Ishikawa (cell line): Measurements from ENCODE around the gene SLC35E3.

ENCODE experiments used
- CEBPB ChIP-seq: IDR thresholded peaks from 2 replicates; pipeline ENCODE4 v1.6.1; 2012
- CREB1 ChIP-seq: IDR thresholded peaks from 2 replicates; pipeline ENCODE4 v1.6.1; 2012; ENCODE audit warnings: low read depth
- EGR1 ChIP-seq: IDR thresholded peaks from 2 replicates; pipeline ENCODE4 v1.6.1; 2012
- EP300 ChIP-seq: IDR thresholded peaks from 2 replicates; pipeline ENCODE4 v1.6.1; 2012; ENCODE audit warnings: borderline replicate concordance
- FOXM1 ChIP-seq: IDR thresholded peaks from 2 replicates; pipeline ENCODE4 v1.6.1; 2012; ENCODE audit warnings: low read depth, borderline replicate concordance
- MAX ChIP-seq: IDR thresholded peaks from 2 replicates; pipeline ENCODE4 v1.6.1; 2012
- NFIC ChIP-seq: IDR thresholded peaks from 2 replicates; pipeline ENCODE4 v1.6.1; 2012
- RAD21 ChIP-seq: IDR thresholded peaks from 2 replicates; pipeline ENCODE4 v1.6.1; 2012; ENCODE audit warnings: low read depth
- REST ChIP-seq: IDR thresholded peaks from 2 replicates; pipeline ENCODE4 v1.6.1; 2012; ENCODE audit warnings: low read depth, mild to moderate bottlenecking
- TAF1 ChIP-seq: IDR thresholded peaks from 2 replicates; pipeline ENCODE4 v1.6.1; 2012; ENCODE audit warnings: low read depth, mild to moderate bottlenecking
- TCF12 ChIP-seq: IDR thresholded peaks from 2 replicates; pipeline ENCODE4 v1.6.1; 2012; ENCODE audit warnings: low read depth
- TEAD4 ChIP-seq: IDR thresholded peaks from 2 replicates; pipeline ENCODE4 v1.6.1; 2012
- USF1 ChIP-seq: IDR thresholded peaks from 2 replicates; pipeline ENCODE4 v1.6.1; 2012
- YY1 ChIP-seq: IDR thresholded peaks from 2 replicates; pipeline ENCODE4 v1.6.1; 2012; ENCODE audit warnings: low read depth
- ZBTB7A ChIP-seq: IDR thresholded peaks from 2 replicates; pipeline ENCODE4 v1.6.1; 2012; ENCODE audit warnings: low read depth

The SLC35E3 gene

GRCh38 chr12:68760806-68761441, 14.9 kb downstream of the SLC35E3 start:
- no peak for TF ChIP-seq TAF1
- TF ChIP-seq YY1, result no peak
- TF ChIP-seq CEBPB, result no peak
- no peak for TF ChIP-seq EP300
- no peak for TF ChIP-seq NFIC
- TF ChIP-seq CREB1, result no peak

GRCh38 chr12:68761442-68761812, 15.5 kb downstream of the SLC35E3 start:
- TF ChIP-seq EP300 (no peak), USF1 (no peak), FOXM1 (no peak), CREB1 (no peak), ZBTB7A (no peak), CEBPB (no peak), YY1 (no peak), NFIC (no peak), TAF1 (no peak), TEAD4 (no peak), MAX (no peak), REST (no peak), RAD21 (no peak), TCF12 (no peak), EGR1 (no peak)

- no peak for TF ChIP-seq USF1
- no peak for TF ChIP-seq NFIC
Observed at GRCh38 chr12:68761901-68762630, 16.1 kb downstream of the SLC35E3 start.

GRCh38 chr12:68762691-68763090, 16.7 kb downstream of the SLC35E3 start:
- TF ChIP-seq USF1, result no peak
- TF ChIP-seq NFIC, result no peak
- TF ChIP-seq RAD21, result no peak
- TF ChIP-seq CREB1, result no peak
- no peak for TF ChIP-seq TAF1
- no peak for TF ChIP-seq EP300
- no peak for TF ChIP-seq EGR1
- TF ChIP-seq FOXM1, result no peak
- TF ChIP-seq TCF12, result no peak
- no peak for TF ChIP-seq REST
- TF ChIP-seq YY1, result no peak
- TF ChIP-seq MAX, result no peak
- TF ChIP-seq ZBTB7A, result no peak
- TF ChIP-seq CEBPB, result no peak
- no peak for TF ChIP-seq TEAD4

GRCh38 chr12:68765696-68766095, 19.7 kb downstream of the SLC35E3 start:
- TF ChIP-seq EP300 (no peak), FOXM1 (no peak), USF1 (no peak), YY1 (no peak), ZBTB7A (no peak), CEBPB (no peak), MAX (no peak), CREB1 (no peak), NFIC (no peak), TAF1 (no peak), TCF12 (no peak), REST (no peak)
